LNCAP (cell line): Measurements from ENCODE around the gene PSAP.

ENCODE experiments used
- CTCF ChIP-seq: fragments of 450-650 bp; IDR thresholded peaks from 2 replicates; pipeline ENCODE4 v1.5.1; 2017; ENCODE audit warnings: mild to moderate bottlenecking

PSAP gene

GRCh38 chr10:71848325-71849275 is 2.5 kb downstream of the PSAP start:
- TF ChIP-seq CTCF, result no peak

GRCh38 chr10:71847418-71847817 is 3.6 kb downstream of the PSAP start:
- no peak for TF ChIP-seq CTCF

GRCh38 chr10:71846816-71847215 is 4.2 kb downstream of the PSAP start:
- TF ChIP-seq CTCF, result no peak

- TF ChIP-seq CTCF, result no peak
Measured at GRCh38 chr10:71845410-71846405, 5.3 kb downstream of the PSAP start.

GRCh38 chr10:71844695-71845094 is 6.4 kb downstream of the PSAP start:
- TF ChIP-seq CTCF, result no peak

GRCh38 chr10:71844084-71844483 is 7.0 kb downstream of the PSAP start:
- TF ChIP-seq CTCF, result no peak

- TF ChIP-seq CTCF, result no peak
Measured at GRCh38 chr10:71842856-71843686, 8.0 kb downstream of the PSAP start.
